HFF-Myc (cell line): Measurements from ENCODE around the gene GTF2F2.

Experiments used
- DNase-seq: peaks from one replicate; pipeline ENCODE4 v3.0.0-alpha.2; 2011; ENCODE audit warnings: low read depth; ENCODE audit errors: extremely low read depth
- H3K4me3 ChIP-seq: replicated peaks from 2 replicates; pipeline ENCODE4 v1.5.1; 2011; ENCODE audit warnings: low read depth, mild to moderate bottlenecking, control low read depth, low read length
- TF ChIP-seq, protein P1 (sequence below): IDR thresholded peaks from 2 replicates; pipeline ENCODE4 v1.5.1; 2012; ENCODE audit warnings: mild to moderate bottlenecking, low read depth, low read length, control low read depth; ENCODE audit errors: missing control alignments

Gene GTF2F2

GRCh38 chr13:45120967-45121831, 889 bp downstream of the GTF2F2 start:
- TF ChIP-seq, protein P1, sequence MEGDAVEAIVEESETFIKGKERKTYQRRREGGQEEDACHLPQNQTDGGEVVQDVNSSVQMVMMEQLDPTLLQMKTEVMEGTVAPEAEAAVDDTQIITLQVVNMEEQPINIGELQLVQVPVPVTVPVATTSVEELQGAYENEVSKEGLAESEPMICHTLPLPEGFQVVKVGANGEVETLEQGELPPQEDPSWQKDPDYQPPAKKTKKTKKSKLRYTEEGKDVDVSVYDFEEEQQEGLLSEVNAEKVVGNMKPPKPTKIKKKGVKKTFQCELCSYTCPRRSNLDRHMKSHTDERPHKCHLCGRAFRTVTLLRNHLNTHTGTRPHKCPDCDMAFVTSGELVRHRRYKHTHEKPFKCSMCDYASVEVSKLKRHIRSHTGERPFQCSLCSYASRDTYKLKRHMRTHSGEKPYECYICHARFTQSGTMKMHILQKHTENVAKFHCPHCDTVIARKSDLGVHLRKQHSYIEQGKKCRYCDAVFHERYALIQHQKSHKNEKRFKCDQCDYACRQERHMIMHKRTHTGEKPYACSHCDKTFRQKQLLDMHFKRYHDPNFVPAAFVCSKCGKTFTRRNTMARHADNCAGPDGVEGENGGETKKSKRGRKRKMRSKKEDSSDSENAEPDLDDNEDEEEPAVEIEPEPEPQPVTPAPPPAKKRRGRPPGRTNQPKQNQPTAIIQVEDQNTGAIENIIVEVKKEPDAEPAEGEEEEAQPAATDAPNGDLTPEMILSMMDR, result peak; percentile 26
- peak overlapping the region; percentile 91 for H3K4me3 ChIP-seq
- no peak for DNase-seq

- H3K4me3 ChIP-seq, result no peak overlapping the region
- TF ChIP-seq, protein P1, result no peak
- DNase-seq, result no peak
Observed at GRCh38 chr13:45122941-45123340, 2.6 kb downstream of the GTF2F2 start.

DNA sequence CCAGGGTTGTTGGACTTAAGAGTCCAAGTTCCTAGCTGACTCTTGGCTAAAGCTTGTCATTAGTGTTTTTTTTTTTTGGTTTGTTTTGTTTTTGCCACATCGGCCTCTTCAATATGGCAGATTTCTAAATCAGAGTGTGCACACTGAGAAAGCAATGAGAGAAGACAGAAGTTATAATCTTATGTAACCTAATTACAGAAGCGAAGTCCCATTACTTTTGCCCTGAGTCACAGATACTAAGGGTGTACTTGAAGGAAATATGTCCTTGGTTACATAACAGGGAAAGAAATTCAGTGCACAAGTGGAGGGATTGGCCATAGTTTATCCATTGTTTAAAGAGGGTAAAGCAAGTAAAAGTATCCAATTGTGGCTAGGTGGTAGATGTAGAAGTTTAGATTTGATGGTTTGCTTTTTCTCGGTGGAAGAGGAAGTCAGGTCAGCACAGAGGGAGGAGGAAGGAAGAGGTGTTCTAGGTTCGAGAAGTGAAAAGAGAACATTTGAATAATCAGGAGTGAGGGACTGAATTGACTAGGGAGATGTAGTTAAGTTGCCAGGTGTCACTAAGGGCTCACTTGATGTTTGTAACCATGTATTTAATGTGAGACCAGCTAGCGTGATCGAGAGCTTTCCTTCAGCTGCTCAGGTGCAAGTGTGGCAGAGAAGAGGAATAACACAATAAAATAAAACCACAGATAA, 12.2 kb downstream of the GTF2F2 start:
- TF ChIP-seq, protein P1, result no peak
- no peak for DNase-seq
- H3K4me3 ChIP-seq, result no peak overlapping the region

GRCh38 chr13:45133396-45134118, 13.2 kb downstream of the GTF2F2 start:
- DNase-seq, result no peak
- no peak overlapping the region for H3K4me3 ChIP-seq
- TF ChIP-seq, protein P1, result no peak

DNA sequence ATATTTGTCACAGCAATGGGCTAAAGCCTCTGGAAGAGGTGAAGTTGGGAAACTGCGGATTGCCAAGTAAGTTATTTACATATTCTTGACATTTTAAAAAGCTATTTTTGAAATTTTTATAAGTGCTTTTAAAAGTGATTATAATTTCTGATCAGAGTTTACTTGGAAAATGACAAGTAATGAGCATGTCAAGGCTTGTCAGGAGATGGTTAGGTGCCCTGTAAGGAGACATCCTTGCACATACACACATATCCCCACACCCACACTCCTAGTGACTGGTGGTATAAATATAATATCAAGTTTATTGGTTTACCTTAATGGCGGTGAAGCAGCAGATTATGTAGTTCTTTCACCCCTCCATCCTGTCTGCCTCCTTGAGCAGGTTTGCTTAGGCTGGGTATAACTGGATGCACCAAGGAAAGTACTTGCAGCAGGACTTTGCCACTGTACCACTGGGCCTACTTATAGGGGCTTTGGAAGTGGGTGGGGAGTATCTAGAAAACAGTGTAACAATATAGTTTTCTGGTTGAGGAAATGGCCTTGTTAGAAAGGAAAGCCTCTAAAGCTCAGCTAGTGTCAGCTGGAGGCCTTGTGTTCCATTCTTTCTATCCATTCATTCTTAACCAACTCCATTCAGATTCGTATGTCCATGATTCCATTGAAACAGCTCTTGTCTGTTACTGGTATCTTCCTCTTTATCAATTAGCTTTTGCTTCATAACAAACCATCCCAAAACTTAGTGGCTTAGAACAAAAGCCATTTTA, 16.6 kb downstream of the GTF2F2 start:
- TF ChIP-seq, protein P1, result no peak

GRCh38 chr13:45137526-45137925, 17.2 kb downstream of the GTF2F2 start:
- DNase-seq, result no peak
- TF ChIP-seq, protein P1, result no peak
- no peak overlapping the region for H3K4me3 ChIP-seq

More for the DNA sequence above, 16.6 kb downstream of the GTF2F2 start:
- DNase-seq, result no peak
- H3K4me3 ChIP-seq, result no peak overlapping the region
